ENCODE results near the gene NUDT13. TPM values are rescaled to one million over a fixed set of nuclear protein-coding genes. Genes with fewer than 3 reads are reported as not detected.
"Not testable (repeated sequence)": the region's sequence is repeated elsewhere in the genome, so short reads cannot be mapped to it uniquely, and the experiment has no call there.

NUDT13 gene
- total RNA-seq, 2 donors from 2014 or later = 0.56 to 0.68 TPM

- H3K4me1 ChIP-seq (ENCODE audit: control insufficient read depth in 1 of 2, low read depth in 2 of 2) = peaks cover 0 to 5% of the 10 kb centered on the region in 2 donors
- H3K36me3 ChIP-seq = no peaks in the 10 kb centered on the region
- H3K4me3 ChIP-seq = no peak overlapping the region
- no peaks in the 10 kb centered on the region for H3K9me3 ChIP-seq
- no peak for TF ChIP-seq CTCF (IDR thresholded peaks at IDR 0.05)
- H3K27ac ChIP-seq = no peak overlapping the region
- no peaks in the 10 kb centered on the region for H3K27me3 ChIP-seq (replicated peaks; ENCODE audit: insufficient read depth)
- no peak for ATAC-seq (ENCODE audit: insufficient number of reproducible peaks, low FRiP score, low read depth)
- DNase-seq (ENCODE audit: low spot score) = no peak
These were observed 4.0 kb upstream of the NUDT13 start for GRCh38 chr10:73106301-73106700.

- H3K36me3 ChIP-seq; ATAC-seq (ENCODE audit: insufficient number of reproducible peaks, low FRiP score, low read depth); DNase-seq (ENCODE audit: low spot score); H3K27ac ChIP-seq; H3K4me3 ChIP-seq; H3K9me3 ChIP-seq; H3K4me1 ChIP-seq (ENCODE audit: control insufficient read depth in 1 of 2, low read depth in 2 of 2); H3K27me3 ChIP-seq (replicated peaks; ENCODE audit: insufficient read depth): not testable (repeated sequence)
These were observed 1.0 kb upstream of the NUDT13 start for GRCh38 chr10:73109248-73109652.

GRCh38 chr10:73112032-73112431 is 1.8 kb downstream of the NUDT13 start:
- not testable (repeated sequence) for H3K27me3 ChIP-seq (replicated peaks; ENCODE audit: insufficient read depth); H3K4me1 ChIP-seq (ENCODE audit: control insufficient read depth in 1 of 2, low read depth in 2 of 2); H3K4me3 ChIP-seq; H3K36me3 ChIP-seq; DNase-seq (ENCODE audit: low spot score); H3K9me3 ChIP-seq; ATAC-seq (ENCODE audit: insufficient number of reproducible peaks, low FRiP score, low read depth)
- peak overlapping the region in 1 of 2 donors; percentile 87 for H3K27ac ChIP-seq

GRCh38 chr10:73113551-73113950 is 3.3 kb downstream of the NUDT13 start:
- TF ChIP-seq CTCF (IDR thresholded peaks at IDR 0.05) = no peak
- Histone ChIP-seq H3K36me3 (no peaks in the 10 kb centered on the region), H3K9me3 (no peaks in the 10 kb centered on the region), H3K27me3 (replicated peaks; ENCODE audit: insufficient read depth) (no peaks in the 10 kb centered on the region), H3K4me1 (ENCODE audit: control insufficient read depth in 1 of 2, low read depth in 2 of 2) (peaks cover 8 to 18% of the 10 kb centered on the region in 2 donors), H3K27ac (no peak overlapping the region), H3K4me3 (no peak overlapping the region)
- ATAC-seq (ENCODE audit: insufficient number of reproducible peaks, low FRiP score, low read depth) = no peak
- DNase-seq (ENCODE audit: low spot score) = no peak

GRCh38 chr10:73116017-73116416 is 5.8 kb downstream of the NUDT13 start:
- Histone ChIP-seq H3K4me3 (no peak overlapping the region), H3K9me3 (no peaks in the 10 kb centered on the region), H3K36me3 (no peaks in the 10 kb centered on the region), H3K4me1 (ENCODE audit: control insufficient read depth in 1 of 2, low read depth in 2 of 2) (peaks cover 8 to 16% of the 10 kb centered on the region in 2 donors), H3K27ac (no peak overlapping the region), H3K27me3 (replicated peaks; ENCODE audit: insufficient read depth) (no peaks in the 10 kb centered on the region)
- DNase-seq (ENCODE audit: low spot score) = no peak
- ATAC-seq (ENCODE audit: insufficient number of reproducible peaks, low FRiP score, low read depth) = no peak
- no peak for TF ChIP-seq CTCF (IDR thresholded peaks at IDR 0.05)

GRCh38 chr10:73117976-73118743 is 7.9 kb downstream of the NUDT13 start:
- no peak for TF ChIP-seq CTCF (IDR thresholded peaks at IDR 0.05)
- Histone ChIP-seq H3K27ac (peak overlapping the region; percentile 45 to 54), H3K4me1 (ENCODE audit: control insufficient read depth in 1 of 2, low read depth in 2 of 2) (peaks cover 8 to 9% of the 10 kb centered on the region in 2 donors), H3K4me3 (no peak overlapping the region), H3K9me3 (no peaks in the 10 kb centered on the region), H3K36me3 (no peaks in the 10 kb centered on the region), H3K27me3 (replicated peaks; ENCODE audit: insufficient read depth) (no peaks in the 10 kb centered on the region)
- ATAC-seq (ENCODE audit: insufficient number of reproducible peaks, low FRiP score, low read depth) (no peak), DNase-seq (ENCODE audit: low spot score) (no peak)
